ENCODE data around the gene APOBEC3A. TPM values are rescaled to one million over a fixed set of nuclear protein-coding genes. Genes with fewer than 3 reads are reported as not detected.

APOBEC3A gene
- total and polyA plus RNA-seq, 10 of the 15 experiments (the other 5 are each of a cell fraction or from before 2014, with no cell fraction given) = 0.20 TPM; not detected in 9

GRCh38 chr22:38956551-38956950, 858 bp upstream of the APOBEC3A start:
- DNase-seq (ENCODE audit: low read depth, low spot score) (no peak), FAIRE-seq (no peak), ATAC-seq (no peak)
- ChIA-PET CTCF (interaction anchor here (0.9 to 6.4 kb wide), 3 partner anchors 15 to 86 kb away, joined by 3 to 41 read pairs (median 4); no protein-coding TSS in a partner anchor), SMC1A (ENCODE audit: uncharacterized antibody, unreplicated experiment) (interaction anchor here (1.2 kb wide), 1 partner anchor 86 kb away, joined by 3 read pairs; no protein-coding TSS in a partner anchor), POLR2A (no interaction called here), RAD21 (ENCODE audit: unreplicated experiment) (interaction anchor here (1.3 kb wide), 1 partner anchor 86 kb away, joined by 4 read pairs; no protein-coding TSS in a partner anchor)
- WGBS (ENCODE audit: insufficient coverage, insufficient replicate concordance, low lambda C conversion rate, missing lambda C conversion rate) = 78% methylated on average over 5 of the region's 5 CpGs
- in situ Hi-C loops (cut with MboI) = no loop called here
- Histone ChIP-seq H2AFZ (ENCODE audit: control insufficient read depth, low read depth, low read length) (no peak overlapping the region), H3K27me3 (replicated peaks in 1 of 2; ENCODE audit: control insufficient read depth in 2 of 2, insufficient read depth in 2 of 2, low read length in 1 of 2) (no peaks in the 10 kb centered on the region), H3K9ac (ENCODE audit: control insufficient read depth, insufficient read depth, low read length) (no peak overlapping the region), H3K36me3 (ENCODE audit: control insufficient read depth in 2 of 2, insufficient read depth in 2 of 2, low read length in 1 of 2) (no peaks in the 10 kb centered on the region), H3K4me1 (ENCODE audit: control insufficient read depth, insufficient read depth, low read length) (peaks cover 24% of the 10 kb centered on the region), H3K79me2 (ENCODE audit: control insufficient read depth, insufficient read depth, low read length) (no peaks in the 10 kb centered on the region), H3K4me2 (ENCODE audit: control insufficient read depth, insufficient read depth) (no peak overlapping the region), H3K4me3 (no peak overlapping the region), H3K9me3 (replicated peaks; ENCODE audit: control insufficient read depth, insufficient read depth, low read length) (no peaks in the 10 kb centered on the region), H4K20me1 (ENCODE audit: control insufficient read depth, insufficient read depth) (no peaks in the 10 kb centered on the region), H3K27ac (ENCODE audit: control insufficient read depth, insufficient read depth) (no peak overlapping the region)
- BruUV-seq (replicated peaks) = no TSS peak
- TF ChIP-seq ZBTB4 (CRISPR knock-in tag; IDR thresholded peaks at IDR 0.05) = no peak
- no peak for TF ChIP-seq TCF3 (IDR thresholded peaks at IDR 0.05; ENCODE audit: borderline replicate concordance, insufficient read depth, low read depth, low read length)
- TF ChIP-seq EZH2 (IDR thresholded peaks at IDR 0.05; ENCODE audit: borderline replicate concordance, control insufficient read depth, low read depth, low read length) = no peak
- no peak for TF ChIP-seq BHLHE40 (IDR thresholded peaks at IDR 0.05; ENCODE audit: borderline replicate concordance in 1 of 2, low read depth in 2 of 2, low read length in 1 of 2)
- no peak for TF ChIP-seq SMC3 (IDR thresholded peaks at IDR 0.05; ENCODE audit: borderline replicate concordance, low read length)
- TF ChIP-seq CBX3 (IDR thresholded peaks at IDR 0.05; ENCODE audit: borderline replicate concordance, low read depth) = no peak
- no peak for TF ChIP-seq ETV6 (conservative IDR thresholded peaks at IDR 0.05 in 1 of 2, IDR thresholded peaks at IDR 0.05 in 1 of 2; ENCODE audit: borderline replicate concordance in 1 of 2, low read depth in 1 of 2)
- TF ChIP-seq KLF5 (IDR thresholded peaks at IDR 0.05; ENCODE audit: partially characterized antibody) = no peak
- no peak for TF ChIP-seq PML (IDR thresholded peaks at IDR 0.05; ENCODE audit: low read length)
- no peak for TF ChIP-seq SPI1 (IDR thresholded peaks at IDR 0.05; ENCODE audit: borderline replicate concordance, insufficient read depth, low read depth, low read length)
- no peak for TF ChIP-seq SMAD5 (IDR thresholded peaks at IDR 0.05; ENCODE audit: low read depth)
- TF ChIP-seq CBX5 (IDR thresholded peaks at IDR 0.05; ENCODE audit: low read depth) = no peak
- no peak for TF ChIP-seq NR2C1 (IDR thresholded peaks at IDR 0.05)
- no peak for TF ChIP-seq SUPT20H (IDR thresholded peaks at IDR 0.05; ENCODE audit: borderline replicate concordance, control insufficient read depth, low read depth, low read length)
- TF ChIP-seq MXI1 (IDR thresholded peaks at IDR 0.05; ENCODE audit: low read depth, low read length) = no peak
- TF ChIP-seq ZBTB40 (IDR thresholded peaks at IDR 0.05; ENCODE audit: borderline replicate concordance) = no peak
- TF ChIP-seq ZSCAN29 (IDR thresholded peaks at IDR 0.05) = no peak
- TF ChIP-seq SMAD1 (IDR thresholded peaks at IDR 0.05; ENCODE audit: low read depth, partially characterized antibody) = no peak
- intact Hi-C loops (cut with micrococcal nuclease; ENCODE audit: unreplicated experiment) = no loop called here
